ENCODE measurements around the gene PTPRCAP. TPM values are rescaled to one million over a fixed set of nuclear protein-coding genes. Genes with fewer than 3 reads are reported as not detected.
"Not testable (repeated sequence)": the region's sequence is repeated elsewhere in the genome, so short reads cannot be mapped to it uniquely, and the experiment has no call there.

The PTPRCAP gene
- total RNA-seq, 1 donor from 2014 or later: 1.7 TPM

DNA sequence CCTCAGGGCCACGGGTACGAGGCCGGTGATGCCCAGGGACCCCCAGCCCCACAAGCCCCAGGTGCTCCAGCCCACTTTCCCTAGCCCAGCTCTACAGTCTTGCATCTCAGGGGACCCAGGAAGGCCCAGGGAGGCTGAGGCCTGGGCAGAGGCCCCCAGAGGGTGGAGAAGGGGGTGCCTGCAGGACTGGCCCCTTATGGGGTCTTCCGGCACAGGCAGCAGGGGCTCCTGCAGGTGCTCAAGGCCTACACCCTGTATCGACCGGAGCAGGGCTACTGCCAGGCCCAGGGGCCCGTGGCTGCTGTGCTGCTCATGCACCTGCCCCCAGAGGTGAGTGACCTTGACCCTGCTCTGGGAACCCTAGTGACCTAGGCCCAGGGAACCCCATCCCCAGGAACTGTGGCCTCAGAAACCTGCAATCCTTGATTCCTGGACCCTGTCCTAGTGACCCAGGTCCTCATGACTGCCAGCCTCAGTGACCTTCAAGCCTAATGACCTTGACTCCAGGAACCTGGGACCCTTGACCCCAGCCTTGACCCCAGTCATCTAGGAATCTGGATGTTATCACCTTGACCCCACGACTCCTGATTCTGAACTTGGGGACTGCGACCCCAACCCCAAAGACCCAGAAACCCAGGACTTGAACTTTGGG is 31.7 kb downstream of the PTPRCAP start:
- intact Hi-C loops (cut with DNase I): no loop called here
- ATAC-seq (no peak), DNase-seq (ENCODE audit: missing footprints) (no peak)

DNA sequence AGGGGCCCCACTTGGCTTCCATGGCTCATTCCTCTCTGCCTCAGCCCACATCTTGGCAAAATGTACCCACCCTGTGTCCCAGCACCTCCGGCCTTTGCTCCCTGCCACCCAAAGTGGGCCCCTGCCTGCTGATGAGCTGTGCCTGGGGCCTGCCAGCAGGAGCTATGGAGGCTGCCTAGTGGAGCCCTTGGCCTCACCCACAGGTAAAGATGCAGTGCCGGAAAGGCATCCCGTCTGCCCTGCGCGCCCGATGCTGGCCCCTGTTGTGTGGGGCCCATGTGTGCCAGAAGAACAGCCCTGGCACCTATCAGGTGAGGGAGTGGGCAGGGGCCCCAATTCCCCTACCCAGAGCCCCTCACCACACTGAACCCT is 32.3 kb downstream of the PTPRCAP start:
- no peak for DNase-seq (ENCODE audit: missing footprints)
- no peak for ATAC-seq
- intact Hi-C loops (cut with DNase I): no loop called here

DNA sequence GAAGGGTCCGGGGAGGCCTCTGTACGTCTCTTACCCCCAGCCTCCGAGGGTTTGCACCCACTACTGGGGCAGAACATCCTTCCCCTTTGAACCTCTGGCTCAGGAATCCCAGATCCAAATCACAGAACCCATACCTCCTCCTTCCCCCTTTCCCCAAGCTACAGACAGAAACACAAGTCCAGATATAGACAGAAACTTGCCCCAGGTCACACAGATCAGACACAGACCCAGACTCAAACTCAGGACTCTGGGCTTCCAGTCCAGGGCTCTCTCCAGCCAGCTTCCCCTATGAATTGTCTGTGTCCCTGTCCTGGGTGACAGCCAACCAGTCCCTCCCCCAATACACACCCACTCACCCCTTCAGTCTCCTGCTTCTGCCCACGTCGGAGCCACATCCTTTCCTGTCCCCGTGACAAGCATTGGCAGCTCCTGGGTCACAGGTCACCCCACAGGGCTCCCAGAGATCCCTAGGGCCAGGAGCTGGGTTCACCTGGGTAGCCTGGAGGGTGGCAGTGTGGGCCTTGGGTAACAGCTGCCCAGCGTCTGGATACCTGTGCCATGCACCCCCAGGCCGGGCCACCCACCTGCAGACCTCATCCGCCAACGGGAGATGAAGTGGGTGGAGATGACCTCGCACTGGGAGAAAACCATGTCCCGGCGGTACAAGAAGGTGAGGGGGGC is 32.8 kb downstream of the PTPRCAP start:
- DNase-seq (ENCODE audit: missing footprints): no peak
- intact Hi-C loops (cut with DNase I): loop anchor here (5.0 kb wide), 1 partner anchor 63 kb away; the partner anchor contains the start of gene TMEM134
- ATAC-seq: no peak

DNA sequence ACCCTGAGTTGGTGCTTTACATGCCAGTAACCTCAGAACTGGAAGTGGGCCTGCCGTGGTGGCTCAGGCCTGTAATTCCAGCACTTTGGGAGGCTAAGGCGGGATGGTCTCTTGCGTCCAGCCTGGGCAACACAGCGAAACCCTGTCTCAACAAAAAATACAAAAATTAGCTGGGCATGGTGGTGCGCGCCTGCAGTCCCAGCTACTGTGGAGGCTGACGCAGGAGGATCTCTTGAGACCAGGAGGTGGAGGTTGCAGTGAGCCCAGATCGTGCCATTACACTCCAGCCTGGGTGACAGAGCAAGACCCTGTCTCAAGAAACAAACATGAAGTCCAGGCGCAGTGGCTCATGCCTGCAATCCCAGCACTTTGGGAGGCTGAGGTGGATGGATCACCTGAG is 34.4 kb downstream of the PTPRCAP start:
- ATAC-seq; DNase-seq (ENCODE audit: missing footprints): not testable (repeated sequence)
- intact Hi-C loops (cut with DNase I): loop anchor here (2.0 to 5.0 kb wide), 2 partner anchors 14 to 64 kb away; partner anchors contain the start of gene TMEM134

DNA sequence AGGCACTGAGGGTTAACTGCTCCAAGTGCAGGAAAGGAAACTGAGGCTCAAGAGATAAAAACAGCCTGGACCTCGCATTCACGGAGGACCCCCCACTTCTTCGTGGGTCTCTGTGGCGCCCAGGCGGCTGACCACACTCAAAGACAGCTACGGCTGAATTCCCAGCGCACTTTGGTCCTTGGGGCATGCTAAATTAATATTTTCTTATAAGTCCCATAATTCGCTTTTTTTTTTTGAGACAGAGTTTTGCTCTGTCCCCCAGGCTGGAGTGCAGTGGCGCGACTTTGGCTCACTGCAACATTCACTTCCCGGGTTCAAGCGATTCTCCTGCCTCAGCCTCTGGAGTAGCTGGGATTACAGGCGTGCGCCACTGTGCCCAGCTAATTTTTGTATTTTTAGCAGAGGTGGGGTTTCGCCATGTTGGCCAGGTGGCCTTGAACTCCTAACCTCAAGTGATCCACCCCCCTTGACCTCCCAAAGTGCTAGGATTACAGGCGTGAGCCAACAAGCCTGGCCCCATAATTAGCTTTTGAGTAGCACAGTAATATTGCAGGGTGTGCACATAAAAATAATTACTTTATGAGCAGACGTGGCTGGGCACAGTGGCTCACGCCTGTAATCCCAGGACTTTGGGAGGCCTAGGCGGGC is 35.2 kb downstream of the PTPRCAP start:
- intact Hi-C loops (cut with DNase I): loop anchor here (2.0 to 5.0 kb wide), 2 partner anchors 14 to 65 kb away; partner anchors contain the start of gene TMEM134
- DNase-seq (ENCODE audit: missing footprints): not testable (repeated sequence)

DNA sequence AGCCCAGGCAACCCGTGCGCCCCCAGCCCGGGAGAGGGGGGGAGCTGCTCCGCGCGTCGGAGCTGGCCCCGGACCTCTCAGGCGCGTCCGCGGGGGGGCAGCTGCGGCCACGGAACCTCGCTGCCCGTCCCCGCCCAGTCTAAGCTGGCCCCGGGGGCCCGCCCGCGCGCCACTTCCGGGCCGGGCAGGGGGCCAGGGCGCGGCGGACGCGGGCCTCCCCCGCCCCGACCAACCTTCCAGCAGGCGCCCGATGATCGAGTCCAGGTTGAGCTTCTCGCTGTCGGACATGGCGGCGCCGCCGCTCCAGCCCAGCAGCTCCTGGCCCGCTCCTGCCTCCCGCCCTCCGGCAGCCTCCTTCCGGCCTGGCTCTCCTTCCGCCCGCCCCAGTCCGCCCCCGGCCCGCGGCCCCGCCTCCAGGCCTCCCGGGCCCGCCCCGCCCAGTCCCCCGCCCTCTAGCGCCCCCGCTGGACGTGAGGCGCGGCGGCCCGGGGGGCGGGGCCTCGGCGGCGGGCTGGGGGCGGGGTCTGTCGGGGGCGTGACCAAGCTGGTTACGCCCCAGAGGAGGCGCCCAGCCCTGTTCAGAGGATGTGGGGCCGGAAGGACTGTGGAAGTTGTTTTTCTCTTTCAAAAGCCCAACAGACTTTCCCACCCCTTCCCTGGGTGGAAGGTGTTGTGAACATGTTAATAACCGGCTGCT is 35.8 kb downstream of the PTPRCAP start, which contains the start of gene PPP1CA:
Gene PPP1CA (minus strand): TSS at position 364 of the 697 bp plus-strand sequence. CDS start 76 bp downstream, at position 288.
- DNase-seq (ENCODE audit: missing footprints) (peak; percentile 95), ATAC-seq (peak; percentile 91)
- intact Hi-C loops (cut with DNase I): loop anchor here (1.0 to 5.0 kb wide), 3 partner anchors 15 to 182 kb away; partner anchors contain the start of genes GSTP1 and TMEM134

More for the DNA sequence above, 35.2 kb downstream of the PTPRCAP start:
- ATAC-seq: not testable (repeated sequence)

DNA sequence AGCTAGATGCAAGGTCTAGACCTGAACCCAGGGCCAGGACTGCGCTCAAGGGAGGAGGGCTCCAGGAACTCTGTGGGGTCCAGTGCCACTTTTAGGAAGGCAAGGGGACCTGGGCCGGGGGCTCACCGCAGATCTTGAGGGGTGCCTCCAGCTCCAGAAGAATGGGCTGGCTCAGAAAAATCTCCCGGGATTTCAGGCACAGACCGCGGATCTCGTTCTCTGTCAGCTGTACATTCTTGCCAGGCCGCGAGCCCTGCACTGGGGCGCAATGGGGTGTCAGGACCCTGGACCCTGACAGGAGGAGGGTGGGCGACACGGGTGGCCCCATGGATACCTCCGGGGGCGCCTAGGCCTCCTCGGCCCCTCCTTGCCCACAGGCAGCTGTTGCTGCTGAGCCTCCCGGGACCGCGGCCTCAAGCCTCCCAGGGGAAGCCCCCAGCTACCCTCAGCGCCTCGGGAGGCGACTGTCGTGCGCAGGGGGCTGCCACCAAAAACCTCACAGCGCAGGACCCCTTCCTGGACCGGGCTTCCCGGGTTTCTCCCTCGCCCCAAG is 36.5 kb downstream of the PTPRCAP start:
- ATAC-seq (no peak), DNase-seq (ENCODE audit: missing footprints) (no peak)

DNA sequence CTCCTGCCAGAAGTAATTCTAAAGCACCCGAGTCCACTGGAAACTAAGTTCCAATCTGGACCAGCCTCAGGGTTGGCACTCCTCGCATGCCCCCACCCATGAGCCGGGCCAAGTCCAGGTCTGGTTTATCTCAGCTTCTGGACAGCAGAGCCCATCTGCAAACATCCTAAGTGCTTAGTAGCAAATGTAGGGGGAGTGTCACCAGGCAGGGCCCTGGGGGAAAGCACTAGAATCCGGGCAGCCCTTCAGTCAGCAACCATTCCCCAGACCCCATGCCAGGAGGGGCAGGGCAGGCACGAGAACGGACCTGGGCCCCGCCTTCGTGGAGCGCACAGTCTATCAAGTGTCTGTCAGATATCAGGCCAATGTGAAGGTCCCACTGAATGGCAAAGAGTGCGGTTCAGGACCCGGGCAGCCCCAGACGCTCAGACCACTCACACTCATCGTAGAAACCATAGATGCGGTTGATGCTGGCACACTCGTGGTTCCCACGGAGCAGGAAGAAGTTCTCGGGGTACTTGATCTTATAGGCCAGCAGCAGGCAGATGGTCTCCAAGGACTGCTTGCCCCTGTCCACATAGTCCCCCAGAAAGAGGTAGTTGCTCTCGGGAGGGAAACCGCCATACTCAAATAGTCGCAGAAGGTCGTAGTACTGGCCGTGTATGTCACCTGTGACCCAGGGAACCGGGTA is 37.1 kb downstream of the PTPRCAP start:
- no peak for DNase-seq (ENCODE audit: missing footprints)
- intact Hi-C loops (cut with DNase I): loop anchor here (5.0 kb wide), 1 partner anchor 67 kb away; the partner anchor contains the start of gene TMEM134
- ATAC-seq: peak; percentile 2

More for the DNA sequence above, 36.5 kb downstream of the PTPRCAP start:
- intact Hi-C loops (cut with DNase I): loop anchor here (1.0 to 5.0 kb wide), 2 partner anchors 66 to 182 kb away; partner anchors contain the start of genes GSTP1 and TMEM134

DNA sequence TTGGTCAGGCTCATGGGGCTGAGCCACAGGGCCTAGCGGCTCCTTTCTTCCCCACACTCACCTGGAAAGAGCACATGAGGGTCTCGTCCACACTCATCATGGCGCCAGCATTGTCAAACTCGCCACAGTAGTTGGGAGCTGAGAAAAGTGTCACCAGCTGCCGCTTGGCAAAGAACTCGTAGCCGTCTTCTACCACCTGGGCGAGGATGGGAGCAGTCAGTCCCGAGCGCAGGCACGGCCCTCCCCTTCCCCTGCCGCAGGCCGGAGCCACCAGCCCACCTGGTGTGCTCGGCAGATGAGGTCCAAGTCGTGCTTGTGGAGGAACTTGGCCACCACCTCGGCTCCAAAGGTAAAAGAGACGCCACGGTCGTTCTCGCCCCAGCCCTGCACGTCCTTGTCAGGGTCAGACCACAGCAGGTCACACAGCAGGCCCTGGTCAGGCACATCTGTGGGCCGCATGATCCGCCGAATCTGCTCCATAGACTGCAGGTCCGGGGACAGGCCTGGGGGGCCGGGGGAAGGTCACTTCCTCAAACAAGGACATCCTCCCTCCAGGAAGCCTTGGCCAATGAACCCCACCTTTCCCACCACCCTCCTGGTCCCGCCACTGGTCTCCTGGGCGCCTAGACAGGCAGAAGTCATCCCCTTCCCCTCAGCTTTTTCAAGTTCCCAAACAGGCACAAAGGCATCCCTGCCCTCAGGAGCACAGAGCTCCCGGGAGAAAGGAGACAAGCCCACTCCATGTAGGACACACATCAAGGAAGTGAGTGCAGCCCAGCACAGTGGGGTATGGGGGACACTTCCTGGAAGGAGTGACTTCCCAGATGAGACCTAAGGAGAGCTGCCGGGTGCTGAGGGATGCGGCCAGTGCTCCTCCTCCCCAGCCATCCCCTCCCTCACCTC is 38.6 kb downstream of the PTPRCAP start:
- intact Hi-C loops (cut with DNase I): no loop called here
- no peak for DNase-seq (ENCODE audit: missing footprints)
- ATAC-seq: no peak

DNA sequence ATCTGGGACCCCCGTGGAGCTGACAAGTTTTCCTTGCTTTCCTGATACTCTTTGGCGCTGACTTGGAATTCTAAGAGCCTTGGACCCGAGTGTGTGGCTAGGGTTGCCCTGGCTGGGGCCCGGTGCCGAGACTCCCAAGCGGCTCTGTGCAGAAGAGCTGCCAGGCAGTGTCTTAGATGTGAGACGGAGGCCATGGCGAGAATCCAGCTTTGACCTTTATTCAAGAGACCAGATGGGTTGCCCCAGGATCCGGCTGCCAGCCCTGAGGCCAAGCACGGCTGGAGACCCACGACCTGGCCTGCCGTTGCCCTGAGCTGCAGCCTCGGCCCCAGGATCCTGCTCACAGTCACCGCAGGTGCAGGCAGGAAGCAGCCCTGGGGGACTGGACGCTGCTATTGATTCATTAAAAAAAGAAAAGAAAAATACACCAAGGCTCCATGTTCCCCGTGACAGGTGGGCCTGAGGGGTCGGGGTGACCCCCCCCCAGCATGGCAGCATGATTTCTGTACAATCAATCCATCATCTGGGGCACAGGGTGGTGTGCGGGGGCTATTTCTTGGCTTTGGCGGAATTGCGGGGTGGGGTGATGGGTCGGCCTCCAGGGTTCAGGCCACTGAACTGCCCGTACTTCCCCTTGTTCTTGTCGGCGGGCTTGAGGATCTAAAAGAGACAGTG is 39.4 kb downstream of the PTPRCAP start:
- intact Hi-C loops (cut with DNase I): no loop called here
- ATAC-seq: no peak
- no peak for DNase-seq (ENCODE audit: missing footprints)

DNA sequence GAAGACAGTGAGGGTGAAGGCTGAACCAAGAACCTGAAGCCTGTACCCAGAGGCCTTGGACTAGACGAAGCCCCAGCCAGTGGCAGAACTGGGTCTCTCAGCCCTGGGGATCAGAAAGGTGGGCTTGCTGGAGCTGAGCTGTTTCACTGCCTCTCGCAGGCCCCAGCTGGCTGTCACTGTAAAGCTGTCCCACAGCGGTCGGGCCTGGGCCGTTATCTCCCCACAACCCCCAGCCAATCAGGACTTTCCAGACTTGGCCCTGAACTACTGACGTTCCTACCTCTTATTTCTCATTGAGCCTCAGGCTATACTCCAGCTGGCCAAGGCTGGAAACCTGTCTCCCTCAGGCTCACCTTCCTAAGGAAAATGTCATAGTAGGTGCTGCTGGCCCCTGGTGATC is 39.9 kb downstream of the PTPRCAP start:
- no peak for DNase-seq (ENCODE audit: missing footprints)
- intact Hi-C loops (cut with DNase I): no loop called here
- no peak for ATAC-seq

DNA sequence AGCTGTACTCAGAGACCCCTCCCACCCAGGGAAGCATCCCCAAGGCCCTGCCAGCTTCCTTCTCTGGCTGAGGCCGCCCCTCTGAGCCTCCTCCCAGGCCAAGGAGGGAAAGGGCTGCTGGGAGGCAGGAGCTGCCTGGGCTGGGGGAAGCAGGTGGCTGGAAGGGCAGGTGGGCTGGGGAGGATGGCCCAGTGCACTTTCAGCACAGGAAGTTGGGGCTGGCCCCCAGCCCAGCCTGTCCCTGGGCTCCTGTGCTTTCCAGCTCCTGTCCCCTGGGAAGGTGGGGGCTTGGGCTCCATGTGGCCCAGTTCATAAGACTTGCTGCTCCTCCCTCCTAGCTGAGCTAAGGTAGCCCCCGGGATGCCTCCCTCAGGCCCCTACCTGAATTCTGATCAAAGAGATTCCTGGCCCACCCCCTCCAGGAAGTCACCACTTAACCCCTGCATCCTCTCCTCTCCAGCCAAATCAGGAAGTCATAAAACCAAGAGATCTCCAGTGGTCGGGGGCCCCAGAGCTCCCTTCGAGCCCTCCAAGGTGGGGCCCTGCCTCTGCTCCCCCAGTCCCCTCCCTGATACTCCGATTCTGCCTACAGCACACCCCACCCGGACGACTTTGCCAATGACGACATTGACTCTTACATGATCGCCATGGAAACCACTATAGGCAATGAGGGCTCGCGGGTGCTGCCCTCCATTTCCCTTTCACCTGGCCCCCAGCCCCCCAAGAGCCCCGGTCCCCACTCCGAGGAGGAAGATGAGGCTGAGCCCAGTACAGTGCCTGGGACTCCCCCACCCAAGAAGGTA is 40.7 kb downstream of the PTPRCAP start:
- DNase-seq (ENCODE audit: missing footprints) (no peak), ATAC-seq (no peak)
- intact Hi-C loops (cut with DNase I): no loop called here

DNA sequence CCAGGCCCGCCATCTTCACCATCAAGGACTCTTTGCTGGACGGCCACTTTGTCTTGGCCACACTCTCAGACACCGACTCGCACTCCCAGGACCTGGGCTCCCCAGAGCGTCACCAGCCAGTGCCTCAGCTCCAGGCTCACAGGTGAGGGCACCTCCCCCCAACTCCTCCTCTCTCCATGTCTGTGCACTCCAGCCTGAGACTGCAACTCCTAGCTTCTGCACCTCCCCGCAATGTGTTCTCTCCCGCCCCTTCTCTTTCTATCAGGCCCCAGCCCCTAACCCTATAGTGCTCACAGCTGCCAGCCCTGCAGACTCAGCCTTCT is 41.3 kb downstream of the PTPRCAP start:
- intact Hi-C loops (cut with DNase I): no loop called here
- no peak for DNase-seq (ENCODE audit: missing footprints)
- ATAC-seq: no peak

DNA sequence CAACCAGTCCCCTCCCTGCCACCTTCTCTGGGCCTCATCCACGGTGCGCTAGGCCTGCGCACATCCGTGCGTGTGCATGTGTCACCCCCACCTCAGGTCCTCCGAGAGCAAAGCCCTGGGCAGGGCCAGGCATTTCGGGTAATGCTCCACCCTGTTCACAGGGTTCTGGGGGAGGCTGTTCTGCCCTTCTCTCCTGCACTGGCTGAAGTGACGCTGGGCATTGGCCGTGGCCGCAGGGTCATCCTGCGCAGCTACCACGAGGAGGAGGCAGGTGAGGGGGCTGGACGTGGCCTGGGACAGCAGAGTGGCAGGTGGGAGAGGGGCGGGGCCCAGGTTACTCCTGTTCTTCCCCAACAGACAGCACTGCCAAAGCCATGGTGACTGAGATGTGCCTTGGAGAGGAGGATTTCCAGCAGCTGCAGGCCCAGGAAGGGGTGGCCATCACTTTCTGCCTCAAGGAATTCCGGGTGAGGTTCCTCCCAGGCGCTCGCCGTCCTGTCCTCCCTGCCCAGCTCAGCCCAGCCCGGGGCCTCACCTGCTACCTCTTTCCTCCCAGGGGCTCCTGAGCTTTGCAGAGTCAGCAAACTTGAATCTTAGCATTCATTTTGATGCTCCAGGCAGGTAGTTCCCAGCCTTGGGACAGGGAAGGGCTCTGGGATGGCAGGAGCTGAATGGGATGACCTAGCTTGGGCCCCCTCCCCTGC is 41.8 kb downstream of the PTPRCAP start:
- intact Hi-C loops (cut with DNase I): no loop called here
- no peak for DNase-seq (ENCODE audit: missing footprints)
- ATAC-seq: no peak

DNA sequence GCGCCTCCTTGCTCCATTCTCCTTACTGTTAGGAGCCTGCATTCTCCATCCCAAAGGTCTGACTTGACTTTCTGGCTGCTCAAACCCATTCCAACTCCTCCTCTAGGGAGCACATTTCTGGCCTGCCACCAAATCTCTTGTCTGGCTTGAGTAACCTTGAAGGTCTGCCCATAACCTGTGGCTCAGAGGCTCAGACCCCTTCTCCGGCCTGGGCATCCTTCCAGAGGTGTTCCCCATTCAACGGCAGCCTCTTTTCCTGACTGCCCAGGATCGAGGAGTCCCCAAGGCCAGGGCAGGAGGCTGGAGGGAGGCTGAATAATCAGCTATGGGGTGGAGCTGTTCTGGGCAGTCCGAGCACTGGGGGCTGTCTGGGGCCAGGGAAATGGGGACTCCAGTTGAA is 43.5 kb downstream of the PTPRCAP start:
- intact Hi-C loops (cut with DNase I): no loop called here
- ATAC-seq (no peak), DNase-seq (ENCODE audit: missing footprints) (no peak)

All from Right ventricle myocardium inferior (tissue), 1 donor.